Measurements from ENCODE around the gene OR4C45. TPM values are rescaled to one million over a fixed set of nuclear protein-coding genes. Genes with fewer than 3 reads are reported as not detected.

OR4C45 gene
- polyA plus RNA-seq, 2 of the 4 experiments (the other 2 are of a cell fraction) = not detected

DNA sequence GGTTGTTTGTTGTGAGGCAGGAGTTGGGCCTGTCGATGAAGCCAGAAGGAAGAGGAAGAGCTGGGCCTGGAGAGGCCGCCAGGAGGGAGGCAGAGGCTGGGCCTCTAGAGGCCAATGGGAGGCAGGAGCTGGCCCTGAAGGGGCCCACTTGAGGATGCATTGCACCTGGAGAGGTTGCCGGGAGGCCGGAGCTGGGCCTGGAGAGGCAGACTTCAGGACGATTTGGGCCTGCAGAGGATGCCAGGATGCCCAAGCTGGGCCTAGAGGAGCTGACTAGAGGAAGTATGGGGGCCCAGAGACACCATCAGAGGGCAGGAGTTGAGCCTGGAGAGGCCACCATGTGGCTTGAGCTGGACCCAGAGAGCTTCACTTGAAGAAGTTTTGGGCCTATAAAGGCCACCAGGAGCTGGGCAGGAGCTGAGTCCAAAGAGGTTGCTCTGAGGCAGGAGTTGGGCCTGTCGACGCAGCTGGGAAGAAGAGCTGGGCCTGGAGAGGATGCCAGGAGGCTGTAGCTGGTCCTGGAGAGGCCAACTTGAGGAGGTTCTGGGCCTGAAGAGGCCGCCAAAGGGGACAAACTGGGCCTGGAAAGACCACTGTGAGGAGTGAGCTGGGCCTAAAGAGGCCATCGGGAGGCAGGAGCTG is 39.0 kb downstream of the OR4C45 start:
- ATAC-seq (no peak), FAIRE-seq (no peak), DNase-seq (ENCODE audit: low read depth in 1 of 2, low spot score in 1 of 2) (no peak)
- H3K4me2 ChIP-seq = no peak overlapping the region
- TF ChIP-seq, protein P1, sequence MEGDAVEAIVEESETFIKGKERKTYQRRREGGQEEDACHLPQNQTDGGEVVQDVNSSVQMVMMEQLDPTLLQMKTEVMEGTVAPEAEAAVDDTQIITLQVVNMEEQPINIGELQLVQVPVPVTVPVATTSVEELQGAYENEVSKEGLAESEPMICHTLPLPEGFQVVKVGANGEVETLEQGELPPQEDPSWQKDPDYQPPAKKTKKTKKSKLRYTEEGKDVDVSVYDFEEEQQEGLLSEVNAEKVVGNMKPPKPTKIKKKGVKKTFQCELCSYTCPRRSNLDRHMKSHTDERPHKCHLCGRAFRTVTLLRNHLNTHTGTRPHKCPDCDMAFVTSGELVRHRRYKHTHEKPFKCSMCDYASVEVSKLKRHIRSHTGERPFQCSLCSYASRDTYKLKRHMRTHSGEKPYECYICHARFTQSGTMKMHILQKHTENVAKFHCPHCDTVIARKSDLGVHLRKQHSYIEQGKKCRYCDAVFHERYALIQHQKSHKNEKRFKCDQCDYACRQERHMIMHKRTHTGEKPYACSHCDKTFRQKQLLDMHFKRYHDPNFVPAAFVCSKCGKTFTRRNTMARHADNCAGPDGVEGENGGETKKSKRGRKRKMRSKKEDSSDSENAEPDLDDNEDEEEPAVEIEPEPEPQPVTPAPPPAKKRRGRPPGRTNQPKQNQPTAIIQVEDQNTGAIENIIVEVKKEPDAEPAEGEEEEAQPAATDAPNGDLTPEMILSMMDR (IDR thresholded peaks at IDR 0.05) = no peak
- TF ChIP-seq ZC3H11A (IDR thresholded peaks at IDR 0.05) = no peak
- no peak for TF ChIP-seq HOXB5 (CRISPR knock-in tag; IDR thresholded peaks at IDR 0.05)
- TF ChIP-seq POLR2A (IDR thresholded peaks at IDR 0.05; ENCODE audit: low read length) = no peak
- no peak for TF ChIP-seq FOSB (CRISPR knock-in tag; IDR thresholded peaks at IDR 0.05)
- no peak for TF ChIP-seq MAFK (IDR thresholded peaks at IDR 0.05; ENCODE audit: partially characterized antibody)
- no peak for TF ChIP-seq ESRRA (IDR thresholded peaks at IDR 0.05; ENCODE audit: borderline replicate concordance, low read length)
- no peak for TF ChIP-seq RARB (CRISPR knock-in tag; IDR thresholded peaks at IDR 0.05)
- no peak for TF ChIP-seq HOXB13 (CRISPR knock-in tag; IDR thresholded peaks at IDR 0.05; ENCODE audit: low read depth)
- TF ChIP-seq, protein P2, sequence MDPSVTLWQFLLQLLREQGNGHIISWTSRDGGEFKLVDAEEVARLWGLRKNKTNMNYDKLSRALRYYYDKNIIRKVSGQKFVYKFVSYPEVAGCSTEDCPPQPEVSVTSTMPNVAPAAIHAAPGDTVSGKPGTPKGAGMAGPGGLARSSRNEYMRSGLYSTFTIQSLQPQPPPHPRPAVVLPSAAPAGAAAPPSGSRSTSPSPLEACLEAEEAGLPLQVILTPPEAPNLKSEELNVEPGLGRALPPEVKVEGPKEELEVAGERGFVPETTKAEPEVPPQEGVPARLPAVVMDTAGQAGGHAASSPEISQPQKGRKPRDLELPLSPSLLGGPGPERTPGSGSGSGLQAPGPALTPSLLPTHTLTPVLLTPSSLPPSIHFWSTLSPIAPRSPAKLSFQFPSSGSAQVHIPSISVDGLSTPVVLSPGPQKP (IDR thresholded peaks at IDR 0.05; ENCODE audit: low read depth, low read length) = no peak
- no peak for TF ChIP-seq FOSL2 (IDR thresholded peaks at IDR 0.05)
- no peak for TF ChIP-seq FOSL2 (CRISPR knock-in tag; IDR thresholded peaks at IDR 0.05)
- TF ChIP-seq CHD4 (IDR thresholded peaks at IDR 0.05; ENCODE audit: borderline replicate concordance) = no peak
- TF ChIP-seq HOXA7 (CRISPR knock-in tag; IDR thresholded peaks at IDR 0.05) = no peak
- no peak for TF ChIP-seq MAZ (IDR thresholded peaks at IDR 0.05; ENCODE audit: borderline replicate concordance, low read depth, low read length)
- H3K4me3 ChIP-seq = no peak overlapping the region
- H3K27ac ChIP-seq = no peak overlapping the region
- ChIA-PET CTCF (interaction anchor here (0.6 kb wide), 1 partner anchor 14 kb away, joined by 4 read pairs; no protein-coding TSS in a partner anchor), POLR2A (no interaction called here)
- H3K4me1 ChIP-seq = no peaks in the 10 kb centered on the region
- H3K9me3 ChIP-seq = no peaks in the 10 kb centered on the region
- 28% methylated on average over 9 of the region's 9 CpGs for WGBS (ENCODE audit: missing lambda C conversion rate)

DNA sequence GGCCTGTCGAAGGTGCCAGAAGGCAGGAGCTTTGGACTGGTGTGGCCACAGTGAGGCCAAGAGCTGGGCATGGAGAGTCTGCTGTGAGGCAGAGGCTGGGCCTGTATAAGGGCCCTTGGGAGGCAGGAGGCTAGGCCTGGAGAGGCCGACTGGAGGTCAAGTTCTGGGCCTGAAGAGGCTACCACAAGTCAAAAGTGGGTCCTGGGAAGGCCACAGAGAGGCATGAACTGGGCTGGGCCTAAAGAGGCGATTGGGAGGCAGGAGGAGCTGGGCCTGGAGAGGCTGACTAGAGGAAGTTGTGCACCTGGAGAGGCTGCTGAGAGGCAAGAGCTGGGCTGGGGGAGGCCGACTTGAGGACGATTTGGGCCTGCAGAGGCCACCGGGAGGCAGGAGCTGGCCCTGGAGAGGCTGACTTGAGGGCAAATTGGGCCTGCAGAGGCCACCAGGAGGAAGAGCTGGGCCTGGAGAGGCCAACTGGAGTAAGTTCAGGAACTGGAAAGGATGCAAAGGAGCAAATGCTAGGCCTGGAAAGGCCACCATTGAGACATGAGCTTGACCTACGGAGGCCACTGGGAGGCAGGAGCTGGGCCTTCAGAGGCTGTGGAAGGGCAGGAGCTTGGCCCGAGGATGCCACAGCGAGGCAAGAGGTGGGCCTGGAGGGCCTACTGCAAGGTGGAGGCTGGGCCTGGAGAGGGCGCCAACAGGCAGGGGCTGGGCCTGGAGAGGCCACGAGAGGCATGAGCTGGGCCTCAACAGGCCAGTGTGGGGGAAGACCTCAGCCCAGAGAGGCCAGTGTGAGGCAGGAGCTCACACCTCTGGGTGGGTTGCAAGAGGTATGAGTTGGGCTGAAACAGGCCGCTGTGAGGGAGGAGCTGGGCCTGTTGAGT is 39.8 kb downstream of the OR4C45 start:
- no peaks in the 10 kb centered on the region; the same call in 2 of the 3 replicates for H3K9me3 ChIP-seq

More for the DNA sequence above, 39.8 kb downstream of the OR4C45 start:
- Histone ChIP-seq H3K4me3 (no peak overlapping the region), H3K27ac (no peak overlapping the region), H3K4me1 (no peaks in the 10 kb centered on the region), H3K4me2 (no peak overlapping the region)
- ChIA-PET POLR2A (no interaction called here), CTCF (no interaction called here)
- ATAC-seq = no peak
- no peak for DNase-seq (ENCODE audit: low read depth in 1 of 2, low spot score in 1 of 2)
- no peak for FAIRE-seq
- 17% methylated on average over 10 of the region's 12 CpGs for WGBS (ENCODE audit: missing lambda C conversion rate)
- TF ChIP-seq CBX8 (IDR thresholded peaks at IDR 0.05) (no peak), EP300 (IDR thresholded peaks at IDR 0.05) (no peak), HOXA7 (CRISPR knock-in tag; IDR thresholded peaks at IDR 0.05) (no peak), RARB (CRISPR knock-in tag; IDR thresholded peaks at IDR 0.05) (no peak), CHD4 (IDR thresholded peaks at IDR 0.05; ENCODE audit: borderline replicate concordance) (no peak), BHLHE40 (IDR thresholded peaks at IDR 0.05; ENCODE audit: low read depth, low read length) (no peak), NFE2L2 (conservative IDR thresholded peaks at IDR 0.05; ENCODE audit: low read length) (no peak), POLR2AphosphoS2 (conservative IDR thresholded peaks at IDR 0.05; ENCODE audit: low read length) (no peak), SREBF2 (IDR thresholded peaks at IDR 0.05) (no peak), RAD21 (conservative IDR thresholded peaks at IDR 0.05 in 1 of 2, IDR thresholded peaks at IDR 0.05 in 1 of 2) (no peak), FOSL2 (IDR thresholded peaks at IDR 0.05) (no peak), FOSL2 (CRISPR knock-in tag; IDR thresholded peaks at IDR 0.05) (no peak)
- TF ChIP-seq, protein P2 (IDR thresholded peaks at IDR 0.05; ENCODE audit: low read depth, low read length) = no peak
- TF ChIP-seq, protein P3, sequence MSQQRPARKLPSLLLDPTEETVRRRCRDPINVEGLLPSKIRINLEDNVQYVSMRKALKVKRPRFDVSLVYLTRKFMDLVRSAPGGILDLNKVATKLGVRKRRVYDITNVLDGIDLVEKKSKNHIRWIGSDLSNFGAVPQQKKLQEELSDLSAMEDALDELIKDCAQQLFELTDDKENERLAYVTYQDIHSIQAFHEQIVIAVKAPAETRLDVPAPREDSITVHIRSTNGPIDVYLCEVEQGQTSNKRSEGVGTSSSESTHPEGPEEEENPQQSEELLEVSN (IDR thresholded peaks at IDR 0.05; ENCODE audit: borderline replicate concordance, low read depth) = no peak
